SH-SY5Y (cell line): Measurements from ENCODE around the gene FLRT2.

Source experiments
- GATA2 ChIP-seq: IDR thresholded peaks from 2 replicates; pipeline ENCODE4 v1.6.1; 2011; ENCODE audit warnings: mild to moderate bottlenecking, low read depth, low read length
- GATA3 ChIP-seq: IDR thresholded peaks from 2 replicates; pipeline ENCODE4 v1.6.1; 2011; ENCODE audit warnings: low read depth, mild to moderate bottlenecking, low read length, moderate library complexity

GRCh38 chr14:85663667-85664066, 133.7 kb downstream of the FLRT2 start:
- TF ChIP-seq GATA3 (no peak), GATA2 (no peak)
